Measurements from ENCODE around the gene TLR3. TPM values are rescaled to one million over a fixed set of nuclear protein-coding genes. Genes with fewer than 3 reads are reported as not detected.

Gene TLR3
- total and polyA plus RNA-seq, 10 of the 15 experiments (the other 5 are each of a cell fraction or from before 2014, with no cell fraction given) = under 0.01 to 0.05 (median 0.03) TPM; not detected in 7

DNA sequence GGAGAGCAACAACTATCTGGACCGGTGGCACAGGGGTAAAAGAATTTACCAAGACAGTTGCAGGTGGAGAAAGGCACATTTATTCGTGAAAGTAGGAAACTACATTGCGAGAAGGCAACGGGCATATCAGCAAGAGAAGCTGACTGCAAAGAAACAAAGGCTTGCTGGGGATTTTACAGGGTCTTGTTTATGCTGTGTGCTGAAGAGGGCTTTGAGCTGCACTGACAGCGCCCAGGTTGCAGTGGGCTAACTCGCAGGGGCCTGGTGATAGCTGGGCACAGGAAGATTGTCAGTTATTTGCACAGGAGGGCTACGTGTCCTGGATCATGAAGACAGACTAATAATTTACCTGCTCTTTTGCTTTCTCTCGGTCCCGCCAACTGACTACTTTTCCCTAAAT, 10.7 kb downstream of the TLR3 start:
- ChIA-PET SMC1A (ENCODE audit: uncharacterized antibody, unreplicated experiment) (interaction anchor here (2.9 kb wide), 1 partner anchor 11 kb away, joined by 9 read pairs; the partner anchor contains the start of gene TLR3), CTCF (interaction anchor here (1.0 kb wide), 1 partner anchor 58 kb away, joined by 4 read pairs; no protein-coding TSS in a partner anchor), RAD21 (ENCODE audit: unreplicated experiment) (no interaction called here), POLR2A (no interaction called here)
- Histone ChIP-seq H3K9ac (ENCODE audit: control insufficient read depth, insufficient read depth, low read length) (no peak overlapping the region), H2AFZ (ENCODE audit: control insufficient read depth, low read depth, low read length) (no peak overlapping the region), H3K4me2 (ENCODE audit: control insufficient read depth, insufficient read depth) (no peak overlapping the region), H3K27ac (ENCODE audit: control insufficient read depth, insufficient read depth) (no peak overlapping the region), H3K9me3 (replicated peaks; ENCODE audit: control insufficient read depth, insufficient read depth, low read length) (no peaks in the 10 kb centered on the region), H3K4me3 (no peak overlapping the region), H3K79me2 (ENCODE audit: control insufficient read depth, insufficient read depth, low read length) (no peaks in the 10 kb centered on the region), H3K27me3 (replicated peaks in 1 of 2; ENCODE audit: control insufficient read depth in 2 of 2, insufficient read depth in 2 of 2, low read length in 1 of 2) (no peaks in the 10 kb centered on the region; a peak in 1 of 4 replicates), H3K36me3 (ENCODE audit: control insufficient read depth in 2 of 2, insufficient read depth in 2 of 2, low read length in 1 of 2) (no peaks in the 10 kb centered on the region), H4K20me1 (ENCODE audit: control insufficient read depth, insufficient read depth) (no peaks in the 10 kb centered on the region), H3K4me1 (ENCODE audit: control insufficient read depth, insufficient read depth, low read length) (no peaks in the 10 kb centered on the region)
- DNase-seq (ENCODE audit: low read depth, low spot score) (no peak), ATAC-seq (no peak), FAIRE-seq (no peak)
- in situ Hi-C loops (cut with MboI) (no loop called here), intact Hi-C loops (cut with micrococcal nuclease; ENCODE audit: unreplicated experiment) (no loop called here)
- TF ChIP-seq NFYB (IDR thresholded peaks at IDR 0.05; ENCODE audit: insufficient read depth, low read depth, low read length) (no peak), MTA2 (IDR thresholded peaks at IDR 0.05; ENCODE audit: low read depth) (no peak), ESRRA (IDR thresholded peaks at IDR 0.05; ENCODE audit: low read length) (no peak), LARP7 (IDR thresholded peaks at IDR 0.05) (no peak), MYC (IDR thresholded peaks at IDR 0.05; ENCODE audit: insufficient read depth, insufficient read length, insufficient replicate concordance, low read length, severe bottlenecking) (no peak), ZBED1 (IDR thresholded peaks at IDR 0.05; ENCODE audit: borderline replicate concordance) (no peak), RAD51 (IDR thresholded peaks at IDR 0.05) (no peak), BRCA1 (IDR thresholded peaks at IDR 0.05; ENCODE audit: low read depth, low read length) (no peak), HDAC6 (IDR thresholded peaks at IDR 0.05; ENCODE audit: unreplicated experiment) (no peak), YY1 (IDR thresholded peaks at IDR 0.05; ENCODE audit: low read depth, low read length) (no peak), ZZZ3 (IDR thresholded peaks at IDR 0.05; ENCODE audit: control insufficient read depth, insufficient read length, low read depth) (no peak), KDM1A (IDR thresholded peaks at IDR 0.05; ENCODE audit: borderline replicate concordance) (no peak), CREM (IDR thresholded peaks at IDR 0.05; ENCODE audit: low read depth) (no peak), ZNF24 (IDR thresholded peaks at IDR 0.05) (no peak), RUNX3 (IDR thresholded peaks at IDR 0.05; ENCODE audit: low read length) (no peak), NR2C1 (IDR thresholded peaks at IDR 0.05) (no peak), CBX5 (IDR thresholded peaks at IDR 0.05; ENCODE audit: low read depth) (no peak), FOXK2 (IDR thresholded peaks at IDR 0.05) (no peak)
- TF ChIP-seq, protein P1, sequence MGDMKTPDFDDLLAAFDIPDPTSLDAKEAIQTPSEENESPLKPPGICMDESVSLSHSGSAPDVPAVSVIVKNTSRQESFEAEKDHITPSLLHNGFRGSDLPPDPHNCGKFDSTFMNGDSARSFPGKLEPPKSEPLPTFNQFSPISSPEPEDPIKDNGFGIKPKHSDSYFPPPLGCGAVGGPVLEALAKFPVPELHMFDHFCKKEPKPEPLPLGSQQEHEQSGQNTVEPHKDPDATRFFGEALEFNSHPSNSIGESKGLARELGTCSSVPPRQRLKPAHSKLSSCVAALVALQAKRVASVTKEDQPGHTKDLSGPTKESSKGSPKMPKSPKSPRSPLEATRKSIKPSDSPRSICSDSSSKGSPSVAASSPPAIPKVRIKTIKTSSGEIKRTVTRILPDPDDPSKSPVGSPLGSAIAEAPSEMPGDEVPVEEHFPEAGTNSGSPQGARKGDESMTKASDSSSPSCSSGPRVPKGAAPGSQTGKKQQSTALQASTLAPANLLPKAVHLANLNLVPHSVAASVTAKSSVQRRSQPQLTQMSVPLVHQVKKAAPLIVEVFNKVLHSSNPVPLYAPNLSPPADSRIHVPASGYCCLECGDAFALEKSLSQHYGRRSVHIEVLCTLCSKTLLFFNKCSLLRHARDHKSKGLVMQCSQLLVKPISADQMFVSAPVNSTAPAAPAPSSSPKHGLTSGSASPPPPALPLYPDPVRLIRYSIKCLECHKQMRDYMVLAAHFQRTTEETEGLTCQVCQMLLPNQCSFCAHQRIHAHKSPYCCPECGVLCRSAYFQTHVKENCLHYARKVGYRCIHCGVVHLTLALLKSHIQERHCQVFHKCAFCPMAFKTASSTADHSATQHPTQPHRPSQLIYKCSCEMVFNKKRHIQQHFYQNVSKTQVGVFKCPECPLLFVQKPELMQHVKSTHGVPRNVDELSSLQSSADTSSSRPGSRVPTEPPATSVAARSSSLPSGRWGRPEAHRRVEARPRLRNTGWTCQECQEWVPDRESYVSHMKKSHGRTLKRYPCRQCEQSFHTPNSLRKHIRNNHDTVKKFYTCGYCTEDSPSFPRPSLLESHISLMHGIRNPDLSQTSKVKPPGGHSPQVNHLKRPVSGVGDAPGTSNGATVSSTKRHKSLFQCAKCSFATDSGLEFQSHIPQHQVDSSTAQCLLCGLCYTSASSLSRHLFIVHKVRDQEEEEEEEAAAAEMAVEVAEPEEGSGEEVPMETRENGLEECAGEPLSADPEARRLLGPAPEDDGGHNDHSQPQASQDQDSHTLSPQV (IDR thresholded peaks at IDR 0.05) = no peak
- TF ChIP-seq, protein P2, sequence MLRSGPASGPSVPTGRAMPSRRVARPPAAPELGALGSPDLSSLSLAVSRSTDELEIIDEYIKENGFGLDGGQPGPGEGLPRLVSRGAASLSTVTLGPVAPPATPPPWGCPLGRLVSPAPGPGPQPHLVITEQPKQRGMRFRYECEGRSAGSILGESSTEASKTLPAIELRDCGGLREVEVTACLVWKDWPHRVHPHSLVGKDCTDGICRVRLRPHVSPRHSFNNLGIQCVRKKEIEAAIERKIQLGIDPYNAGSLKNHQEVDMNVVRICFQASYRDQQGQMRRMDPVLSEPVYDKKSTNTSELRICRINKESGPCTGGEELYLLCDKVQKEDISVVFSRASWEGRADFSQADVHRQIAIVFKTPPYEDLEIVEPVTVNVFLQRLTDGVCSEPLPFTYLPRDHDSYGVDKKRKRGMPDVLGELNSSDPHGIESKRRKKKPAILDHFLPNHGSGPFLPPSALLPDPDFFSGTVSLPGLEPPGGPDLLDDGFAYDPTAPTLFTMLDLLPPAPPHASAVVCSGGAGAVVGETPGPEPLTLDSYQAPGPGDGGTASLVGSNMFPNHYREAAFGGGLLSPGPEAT (IDR thresholded peaks at IDR 0.05; ENCODE audit: low read depth) = no peak
- no TSS peak for BruUV-seq (replicated peaks)
- 64% methylated on average over 9 of the region's 9 CpGs for WGBS (ENCODE audit: insufficient coverage, insufficient replicate concordance, low lambda C conversion rate, missing lambda C conversion rate)
